Measurements from ENCODE around the gene RBMY1J. TPM values are rescaled to one million over a fixed set of nuclear protein-coding genes. Genes with fewer than 3 reads are reported as not detected.
"Not testable (repeated sequence)": the region's sequence is repeated elsewhere in the genome, so short reads cannot be mapped to it uniquely, and the experiment has no call there.

Gene RBMY1J
- total RNA-seq (not detected), polyA plus RNA-seq (not detected)

- DNase-seq; H3K9me3 ChIP-seq; H3K27me3 ChIP-seq; H3K4me3 ChIP-seq; H3K27ac ChIP-seq; H3K4me1 ChIP-seq; intact Hi-C loops (cut with DNase I); H3K36me3 ChIP-seq: not testable (repeated sequence)
- WGBS, 2 donors, result no CpG with 5 or more reads among the region's 26 CpGs
Measured at GRCh38 chrY:22403110-22403509, at the start of gene RBMY1J. Gene RBMY1J, plus strand, starts transcription at chrY:22403410. Its CDS starts 2,038 bp downstream, at chrY:22405448.

DNA sequence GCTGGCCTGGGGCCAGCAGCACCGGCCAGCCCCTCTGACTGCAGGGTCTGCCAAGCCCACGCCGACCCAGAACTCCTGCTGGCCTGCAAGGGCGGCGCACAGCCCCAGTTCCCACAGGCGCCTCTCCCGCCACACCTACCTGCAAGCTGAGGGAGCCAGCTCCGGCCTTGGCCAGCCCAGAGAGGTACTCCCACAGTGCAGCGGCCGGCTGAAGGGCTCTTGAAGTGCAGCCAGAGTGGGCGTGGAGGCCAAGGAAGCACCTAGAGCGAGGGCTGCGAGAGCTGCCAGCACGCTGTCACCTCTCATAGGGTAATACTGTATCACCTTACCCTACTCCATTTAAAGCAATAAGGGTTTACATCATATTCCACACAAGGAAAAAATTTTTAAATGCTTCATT lies 35.8 kb upstream of the RBMY1J start:
- WGBS, 2 donors, result 84 to 93% methylated on average over 14 of the region's 14 CpGs
- DNase-seq, result no peak
- Histone ChIP-seq H3K27me3 (no peaks in the 10 kb centered on the region), H3K4me3 (no peak overlapping the region), H3K4me1 (no peaks in the 10 kb centered on the region), H3K9me3 (no peaks in the 10 kb centered on the region), H3K36me3 (no peaks in the 10 kb centered on the region), H3K27ac (no peak overlapping the region)
- intact Hi-C loops (cut with DNase I), result no loop called here
- TF ChIP-seq POLR2AphosphoS5 (IDR thresholded peaks at IDR 0.05), result no peak
- TF ChIP-seq, protein P1, sequence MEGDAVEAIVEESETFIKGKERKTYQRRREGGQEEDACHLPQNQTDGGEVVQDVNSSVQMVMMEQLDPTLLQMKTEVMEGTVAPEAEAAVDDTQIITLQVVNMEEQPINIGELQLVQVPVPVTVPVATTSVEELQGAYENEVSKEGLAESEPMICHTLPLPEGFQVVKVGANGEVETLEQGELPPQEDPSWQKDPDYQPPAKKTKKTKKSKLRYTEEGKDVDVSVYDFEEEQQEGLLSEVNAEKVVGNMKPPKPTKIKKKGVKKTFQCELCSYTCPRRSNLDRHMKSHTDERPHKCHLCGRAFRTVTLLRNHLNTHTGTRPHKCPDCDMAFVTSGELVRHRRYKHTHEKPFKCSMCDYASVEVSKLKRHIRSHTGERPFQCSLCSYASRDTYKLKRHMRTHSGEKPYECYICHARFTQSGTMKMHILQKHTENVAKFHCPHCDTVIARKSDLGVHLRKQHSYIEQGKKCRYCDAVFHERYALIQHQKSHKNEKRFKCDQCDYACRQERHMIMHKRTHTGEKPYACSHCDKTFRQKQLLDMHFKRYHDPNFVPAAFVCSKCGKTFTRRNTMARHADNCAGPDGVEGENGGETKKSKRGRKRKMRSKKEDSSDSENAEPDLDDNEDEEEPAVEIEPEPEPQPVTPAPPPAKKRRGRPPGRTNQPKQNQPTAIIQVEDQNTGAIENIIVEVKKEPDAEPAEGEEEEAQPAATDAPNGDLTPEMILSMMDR (IDR thresholded peaks at IDR 0.05), result no peak

- Histone ChIP-seq H3K27me3 (no peaks in the 10 kb centered on the region), H3K27ac (no peak overlapping the region), H3K4me3 (no peak overlapping the region), H3K4me1 (no peaks in the 10 kb centered on the region), H3K9me3 (no peaks in the 10 kb centered on the region), H3K36me3 (no peaks in the 10 kb centered on the region)
- no peak for DNase-seq
- TF ChIP-seq POLR2AphosphoS5 (IDR thresholded peaks at IDR 0.05) (no peak), POLR2A (IDR thresholded peaks at IDR 0.05) (no peak), EP300 (IDR thresholded peaks at IDR 0.05) (no peak)
- TF ChIP-seq, protein P1 (IDR thresholded peaks at IDR 0.05), result no peak
- intact Hi-C loops (cut with DNase I), result no loop called here
Measured at GRCh38 chrY:22370623-22371022, 32.6 kb upstream of the RBMY1J start.

GRCh38 chrY:22373494-22373893 lies 29.7 kb upstream of the RBMY1J start:
- Histone ChIP-seq H3K27me3 (no peaks in the 10 kb centered on the region), H3K4me1 (no peaks in the 10 kb centered on the region), H3K27ac (no peak overlapping the region), H3K9me3 (no peaks in the 10 kb centered on the region), H3K4me3 (no peak overlapping the region), H3K36me3 (no peaks in the 10 kb centered on the region)
- intact Hi-C loops (cut with DNase I), result no loop called here
- TF ChIP-seq POLR2AphosphoS5 (IDR thresholded peaks at IDR 0.05) (no peak), POLR2A (IDR thresholded peaks at IDR 0.05) (no peak), EP300 (IDR thresholded peaks at IDR 0.05) (no peak)
- TF ChIP-seq, protein P1 (IDR thresholded peaks at IDR 0.05), result no peak
- no peak for DNase-seq

- H3K27ac ChIP-seq; H3K9me3 ChIP-seq; DNase-seq; H3K4me3 ChIP-seq; H3K36me3 ChIP-seq; intact Hi-C loops (cut with DNase I); H3K27me3 ChIP-seq; H3K4me1 ChIP-seq: not testable (repeated sequence)
- WGBS, 2 donors, result no CpG with 5 or more reads among the region's 8 CpGs
Measured at GRCh38 chrY:22444718-22445396, 41.6 kb downstream of the RBMY1J start.

GRCh38 chrY:22455522-22455921 lies 52.3 kb downstream of the RBMY1J start:
- H3K27ac ChIP-seq, H3K4me3 ChIP-seq: not testable (repeated sequence)
- no CpG with 5 or more reads among the region's 8 CpGs for WGBS, 2 donors

GRCh38 chrY:22461962-22462361 lies 58.8 kb downstream of the RBMY1J start:
- H3K9me3 ChIP-seq; DNase-seq; H3K27ac ChIP-seq; H3K27me3 ChIP-seq; intact Hi-C loops (cut with DNase I); H3K36me3 ChIP-seq; H3K4me3 ChIP-seq; H3K4me1 ChIP-seq: not testable (repeated sequence)
- WGBS, 2 donors, result no CpG with 5 or more reads among the region's 10 CpGs

More at GRCh38 chrY:22455522-22455921, 52.3 kb downstream of the RBMY1J start:
- H3K9me3 ChIP-seq; H3K36me3 ChIP-seq; DNase-seq; H3K27me3 ChIP-seq; H3K4me1 ChIP-seq; intact Hi-C loops (cut with DNase I): not testable (repeated sequence)

All from sigmoid colon (tissue), 7 donors.